Measurements from ENCODE around the gene RAB21. TPM values are rescaled to one million over a fixed set of nuclear protein-coding genes. Genes with fewer than 3 reads are reported as not detected.

Gene RAB21
- total RNA-seq, 3 donors from 2014 or later, result 90.5 to 97.5 (median 92.4) TPM

DNA sequence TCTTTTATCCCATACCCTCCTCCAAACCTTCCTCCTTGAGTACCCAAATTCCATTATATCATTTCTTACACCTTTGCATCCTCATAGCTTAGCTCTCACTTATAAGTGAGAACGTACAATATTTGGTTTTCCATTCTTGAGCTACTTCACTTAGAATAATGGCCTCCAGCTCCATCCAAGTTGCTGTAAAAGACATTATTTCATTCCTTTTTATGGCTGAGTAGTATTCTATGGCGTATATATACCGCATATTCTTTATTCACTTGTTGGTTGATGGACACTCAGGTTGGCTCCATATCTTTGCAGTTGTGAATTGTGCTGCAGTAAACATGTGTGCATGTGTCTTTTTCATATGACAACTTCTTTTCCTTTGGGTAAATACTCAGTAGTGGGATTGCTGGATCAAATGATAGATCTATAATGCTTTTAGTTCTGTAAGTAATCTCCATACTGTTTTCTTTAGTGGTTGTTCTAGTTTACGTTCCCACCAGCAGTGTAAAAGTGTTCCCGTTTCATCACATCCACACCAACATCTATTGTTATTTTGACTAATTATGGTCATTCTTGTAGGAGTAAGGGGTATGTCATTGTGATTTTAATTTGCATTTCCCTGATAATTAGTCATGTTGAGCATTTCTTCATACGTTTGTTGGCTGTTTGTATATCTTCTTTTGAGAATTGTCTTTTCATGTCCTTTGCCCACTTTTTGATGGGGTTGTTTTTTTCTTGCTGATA, 10.1 kb downstream of the RAB21 start:
- Mint-ChIP-seq H3K27me3 (ENCODE audit: low read depth) (no peaks in the 10 kb centered on the region), H3K36me3 (ENCODE audit: insufficient read depth) (peaks cover 37% of the 10 kb centered on the region), H3K4me3 (peak overlapping the region; percentile 31), H3K9me3 (peaks cover 23% of the 10 kb centered on the region), H3K4me1 (ENCODE audit: low read depth) (peaks cover 49% of the 10 kb centered on the region)
- DNase-seq (no peak), ATAC-seq (no peak)

DNA sequence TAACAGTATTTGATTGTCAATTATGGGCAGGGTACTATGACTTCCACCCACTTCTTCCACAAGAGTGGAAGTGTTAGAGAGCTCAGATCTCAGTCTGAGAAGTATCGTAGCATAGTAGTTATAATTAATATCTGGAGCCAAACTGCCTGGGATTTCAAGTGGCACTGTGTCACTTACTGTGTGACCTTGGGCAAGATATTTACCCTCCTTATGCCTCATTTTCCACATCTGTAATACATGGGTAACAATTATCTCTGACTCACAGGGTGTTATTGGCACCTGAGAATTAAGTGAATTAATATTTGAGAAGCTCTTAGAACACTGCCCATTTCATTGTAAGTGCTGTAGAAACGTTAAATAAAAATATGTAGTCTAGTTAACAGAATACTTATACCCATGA, 11.5 kb downstream of the RAB21 start:
- Mint-ChIP-seq H3K9me3 (peaks cover 12% of the 10 kb centered on the region), H3K27me3 (ENCODE audit: low read depth) (no peaks in the 10 kb centered on the region), H3K4me3 (no peak overlapping the region), H3K36me3 (ENCODE audit: insufficient read depth) (peaks cover 31% of the 10 kb centered on the region), H3K4me1 (ENCODE audit: low read depth) (peaks cover 49% of the 10 kb centered on the region)
- no peak for ATAC-seq
- no peak for DNase-seq

GRCh38 chr12:71767183-71767582, 12.5 kb downstream of the RAB21 start:
- ATAC-seq (no peak), DNase-seq (no peak)
- Mint-ChIP-seq H3K4me3 (no peak overlapping the region), H3K27me3 (ENCODE audit: low read depth) (no peaks in the 10 kb centered on the region), H3K4me1 (ENCODE audit: low read depth) (peaks cover 49% of the 10 kb centered on the region), H3K36me3 (ENCODE audit: insufficient read depth) (peaks cover 39% of the 10 kb centered on the region), H3K9me3 (peaks cover 12% of the 10 kb centered on the region)

DNA sequence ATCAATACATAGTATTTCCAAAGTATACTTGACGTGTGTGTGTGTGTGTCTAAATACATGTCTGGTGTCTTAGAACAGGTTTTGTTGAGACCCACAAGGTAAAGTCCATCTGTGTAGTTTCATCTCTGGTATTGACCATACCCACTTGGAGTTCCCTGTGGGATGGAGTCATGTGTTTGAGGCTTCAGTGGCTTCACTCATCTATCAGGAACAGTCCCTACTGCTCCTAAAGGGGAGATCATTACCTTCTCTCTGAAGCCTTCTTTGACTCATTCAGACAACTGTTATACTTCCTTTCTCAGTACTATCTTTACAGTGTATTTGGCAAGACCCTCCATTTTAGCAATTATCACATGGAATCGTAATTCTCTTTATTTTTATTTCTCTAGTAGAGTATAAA, 14.2 kb downstream of the RAB21 start:
- Mint-ChIP-seq H3K36me3 (ENCODE audit: insufficient read depth) (peaks cover 40% of the 10 kb centered on the region), H3K4me1 (ENCODE audit: low read depth) (peaks cover 44% of the 10 kb centered on the region), H3K4me3 (no peak overlapping the region), H3K27me3 (ENCODE audit: low read depth) (no peaks in the 10 kb centered on the region), H3K9me3 (peaks cover 6% of the 10 kb centered on the region)
- DNase-seq (no peak), ATAC-seq (no peak)

DNA sequence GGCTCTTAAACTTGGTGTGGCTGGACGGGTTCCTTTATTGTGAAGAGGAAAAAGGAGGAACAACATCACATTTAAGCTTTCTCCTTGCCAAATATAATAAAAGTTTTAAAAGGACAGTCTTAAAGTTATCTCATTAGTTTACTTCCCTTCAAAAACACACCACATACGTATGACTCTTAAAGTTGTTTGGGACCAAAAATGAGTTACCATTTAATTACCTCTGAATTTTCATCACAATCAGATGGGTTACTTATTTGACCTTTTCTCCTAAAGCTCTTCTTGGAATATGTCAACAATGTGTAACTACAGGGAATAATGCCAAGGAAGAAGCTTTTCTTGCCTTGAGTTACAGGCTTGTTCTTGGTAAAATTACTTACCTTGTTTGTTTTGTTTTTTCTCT, 16.4 kb downstream of the RAB21 start:
- H3K27me3 Mint-ChIP-seq (ENCODE audit: low read depth), result no peaks in the 10 kb centered on the region
- H3K4me3 Mint-ChIP-seq, result no peak overlapping the region
- peaks cover 27% of the 10 kb centered on the region for H3K4me1 Mint-ChIP-seq (ENCODE audit: low read depth)
- DNase-seq, result no peak
- ATAC-seq, result no peak
- H3K9me3 Mint-ChIP-seq, result no peaks in the 10 kb centered on the region
- peaks cover 31% of the 10 kb centered on the region for H3K36me3 Mint-ChIP-seq (ENCODE audit: insufficient read depth)

GRCh38 chr12:71772735-71773134, 18.1 kb downstream of the RAB21 start:
- no peaks in the 10 kb centered on the region for H3K27me3 Mint-ChIP-seq (ENCODE audit: low read depth)
- peaks cover 29% of the 10 kb centered on the region for H3K36me3 Mint-ChIP-seq (ENCODE audit: insufficient read depth)
- no peak for ATAC-seq
- peaks cover 13% of the 10 kb centered on the region for H3K4me1 Mint-ChIP-seq (ENCODE audit: low read depth)
- DNase-seq, result no peak
- H3K9me3 Mint-ChIP-seq, result no peaks in the 10 kb centered on the region
- no peak overlapping the region for H3K4me3 Mint-ChIP-seq

- ATAC-seq (peak; percentile 34 to 41), DNase-seq (peak; percentile 27)
- H3K4me3 Mint-ChIP-seq, result no peak overlapping the region
- H3K4me1 Mint-ChIP-seq (ENCODE audit: low read depth), result peaks cover 6% of the 10 kb centered on the region
- no peaks in the 10 kb centered on the region for H3K9me3 Mint-ChIP-seq
- H3K27me3 Mint-ChIP-seq (ENCODE audit: low read depth), result no peaks in the 10 kb centered on the region
- peaks cover 25% of the 10 kb centered on the region for H3K36me3 Mint-ChIP-seq (ENCODE audit: insufficient read depth)
These were observed 25.7 kb downstream of the RAB21 start for GRCh38 chr12:71780237-71780822.

GRCh38 chr12:71782017-71782416, 27.4 kb downstream of the RAB21 start:
- ATAC-seq, result no peak
- peaks cover 31% of the 10 kb centered on the region for H3K36me3 Mint-ChIP-seq (ENCODE audit: insufficient read depth)
- no peaks in the 10 kb centered on the region for H3K9me3 Mint-ChIP-seq
- peaks cover 11% of the 10 kb centered on the region for H3K4me1 Mint-ChIP-seq (ENCODE audit: low read depth)
- DNase-seq, result no peak
- no peaks in the 10 kb centered on the region for H3K27me3 Mint-ChIP-seq (ENCODE audit: low read depth)
- H3K4me3 Mint-ChIP-seq, result no peak overlapping the region

- no peaks in the 10 kb centered on the region for H3K9me3 Mint-ChIP-seq
- H3K27me3 Mint-ChIP-seq (ENCODE audit: low read depth), result no peaks in the 10 kb centered on the region
- ATAC-seq (no peak), DNase-seq (no peak)
- H3K4me3 Mint-ChIP-seq, result no peak overlapping the region
- H3K4me1 Mint-ChIP-seq (ENCODE audit: low read depth), result peaks cover 11% of the 10 kb centered on the region
- H3K36me3 Mint-ChIP-seq (ENCODE audit: insufficient read depth), result peaks cover 27% of the 10 kb centered on the region
These were observed 32.2 kb downstream of the RAB21 start for GRCh38 chr12:71786829-71787228.

DNA sequence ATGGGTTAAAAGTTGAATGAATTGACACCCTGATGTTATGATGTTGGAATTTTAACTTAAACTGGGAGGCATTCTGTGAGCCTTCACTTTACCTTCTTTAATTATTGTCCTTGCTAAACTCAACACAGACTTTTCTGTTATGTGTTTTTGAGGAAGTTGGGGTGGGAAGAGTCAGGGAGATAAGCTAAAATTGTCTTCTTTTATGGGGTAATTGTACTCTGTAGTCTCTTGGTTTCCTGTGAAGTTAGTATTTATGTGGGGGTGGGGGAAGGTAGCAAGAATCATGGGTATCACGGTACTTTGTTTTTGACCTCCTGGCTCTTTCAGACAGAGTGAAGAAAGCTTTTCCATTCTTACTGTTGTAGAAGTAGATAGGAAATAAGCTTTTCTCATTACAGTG, 32.9 kb downstream of the RAB21 start:
- peaks cover 11% of the 10 kb centered on the region for H3K4me1 Mint-ChIP-seq (ENCODE audit: low read depth)
- DNase-seq (no peak), ATAC-seq (no peak)
- peaks cover 27% of the 10 kb centered on the region for H3K36me3 Mint-ChIP-seq (ENCODE audit: insufficient read depth)
- H3K27me3 Mint-ChIP-seq (ENCODE audit: low read depth), result no peaks in the 10 kb centered on the region
- H3K9me3 Mint-ChIP-seq, result no peaks in the 10 kb centered on the region
- H3K4me3 Mint-ChIP-seq, result no peak overlapping the region

DNA sequence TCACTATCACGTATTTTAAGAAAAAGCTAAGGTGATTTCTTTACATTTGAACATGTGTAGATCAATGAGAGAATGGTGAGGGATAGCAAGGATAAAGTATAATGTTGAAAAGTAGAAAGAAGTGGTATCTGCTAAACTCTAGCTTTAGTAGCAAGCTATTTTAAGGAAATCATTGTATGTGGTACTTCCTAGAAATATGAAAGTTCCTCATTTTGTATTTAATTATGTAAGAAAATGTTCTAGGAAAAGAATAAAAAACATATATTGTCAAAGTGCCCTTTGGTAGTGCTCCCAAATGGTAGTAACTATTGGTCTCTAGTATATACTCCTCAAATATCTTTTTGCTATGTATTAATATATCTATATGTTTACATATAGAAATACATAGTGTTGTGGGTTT, 35.7 kb downstream of the RAB21 start:
- Mint-ChIP-seq H3K9me3 (no peaks in the 10 kb centered on the region), H3K4me1 (ENCODE audit: low read depth) (peaks cover 11% of the 10 kb centered on the region), H3K36me3 (ENCODE audit: insufficient read depth) (peaks cover 17% of the 10 kb centered on the region), H3K27me3 (ENCODE audit: low read depth) (no peaks in the 10 kb centered on the region), H3K4me3 (no peak overlapping the region)
- ATAC-seq (no peak), DNase-seq (no peak)

DNA sequence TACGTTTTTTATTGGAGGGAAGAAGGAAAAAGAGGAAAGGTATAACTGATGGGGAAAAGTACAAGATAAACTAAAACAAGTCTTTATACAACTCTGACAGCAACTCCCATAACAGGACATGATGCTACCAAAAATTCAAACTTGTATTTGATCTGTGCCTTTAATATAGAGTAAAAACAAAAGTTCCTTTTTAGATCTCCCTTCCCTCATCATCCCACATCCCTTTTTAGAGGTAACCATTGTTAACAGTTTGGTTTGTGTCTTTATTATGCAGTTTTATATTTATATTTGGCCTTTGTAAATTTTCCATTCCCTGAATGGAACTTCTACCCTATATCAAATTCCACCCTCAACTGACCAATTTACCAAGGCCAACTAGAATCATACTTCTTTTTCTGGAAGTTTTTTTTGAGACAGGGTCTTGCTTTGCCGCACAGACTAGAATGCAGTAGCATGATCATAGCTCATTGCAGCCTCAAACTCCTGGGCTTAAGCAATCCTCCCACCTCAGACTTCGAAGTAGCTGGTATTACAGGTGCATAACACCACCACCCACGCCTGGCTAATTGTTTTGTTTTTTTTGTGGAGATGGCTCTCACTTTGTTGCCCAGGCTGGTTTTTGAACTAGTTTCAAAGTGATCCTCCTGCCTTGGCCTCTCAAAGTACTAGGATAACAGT, 36.9 kb downstream of the RAB21 start:
- ATAC-seq (no peak), DNase-seq (no peak)
- Mint-ChIP-seq H3K9me3 (no peaks in the 10 kb centered on the region), H3K36me3 (ENCODE audit: insufficient read depth) (peaks cover 15% of the 10 kb centered on the region), H3K4me1 (ENCODE audit: low read depth) (peaks cover 10% of the 10 kb centered on the region), H3K27me3 (ENCODE audit: low read depth) (no peaks in the 10 kb centered on the region), H3K4me3 (no peak overlapping the region)

DNA sequence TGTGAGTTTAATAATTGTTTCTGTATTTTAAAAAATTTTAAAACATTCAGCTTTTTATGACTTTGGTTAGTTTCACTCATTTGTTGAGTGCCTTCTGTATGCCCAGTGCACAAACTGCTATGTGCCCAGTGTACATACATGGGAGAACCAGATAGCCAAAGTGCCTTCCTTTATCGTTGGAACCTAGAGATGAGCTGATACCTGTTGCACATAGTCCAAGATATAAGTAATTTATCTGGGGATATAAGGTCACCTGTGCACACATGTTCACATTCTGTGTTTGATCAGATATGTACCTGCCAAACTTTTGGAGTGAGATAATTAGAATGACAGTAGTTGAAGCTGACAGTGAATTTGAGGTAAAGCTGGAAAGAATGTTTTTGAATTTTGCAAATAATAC, 37.9 kb downstream of the RAB21 start:
- Mint-ChIP-seq H3K4me1 (ENCODE audit: low read depth) (peaks cover 2% of the 10 kb centered on the region), H3K4me3 (no peak overlapping the region), H3K27me3 (ENCODE audit: low read depth) (no peaks in the 10 kb centered on the region), H3K9me3 (no peaks in the 10 kb centered on the region), H3K36me3 (ENCODE audit: insufficient read depth) (peaks cover 8% of the 10 kb centered on the region)
- ATAC-seq (no peak), DNase-seq (no peak)

GRCh38 chr12:71795901-71796300, 41.2 kb downstream of the RAB21 start:
- Mint-ChIP-seq H3K9me3 (no peaks in the 10 kb centered on the region), H3K4me1 (ENCODE audit: low read depth) (no peaks in the 10 kb centered on the region), H3K27me3 (ENCODE audit: low read depth) (no peaks in the 10 kb centered on the region), H3K36me3 (ENCODE audit: insufficient read depth) (no peaks in the 10 kb centered on the region), H3K4me3 (no peak overlapping the region)
- ATAC-seq, result no peak
- DNase-seq, result no peak

- DNase-seq (no peak), ATAC-seq (no peak)
- Mint-ChIP-seq H3K4me3 (no peak overlapping the region), H3K27me3 (ENCODE audit: low read depth) (no peaks in the 10 kb centered on the region), H3K9me3 (no peaks in the 10 kb centered on the region), H3K36me3 (ENCODE audit: insufficient read depth) (no peaks in the 10 kb centered on the region), H3K4me1 (ENCODE audit: low read depth) (no peaks in the 10 kb centered on the region)
These were observed 42.9 kb downstream of the RAB21 start for GRCh38 chr12:71797531-71797930.

All from activated T-cell treated with anti-CD3 and anti-CD28 coated beads, Interleukin-2, amount 50 U/mL, for 4 hours (primary cell).